ENCODE measurements around the gene DHRS9. TPM values are rescaled to one million over a fixed set of nuclear protein-coding genes. Genes with fewer than 3 reads are reported as not detected.
"Not testable (repeated sequence)": the region's sequence is repeated elsewhere in the genome, so short reads cannot be mapped to it uniquely, and the experiment has no call there.

DHRS9 gene
- total RNA-seq, 1 donor from 2014 or later = not detected

- no peak for DNase-seq (ENCODE audit: low read depth)
- peaks cover 2% of the 10 kb centered on the region for H3K27me3 ChIP-seq (ENCODE audit: control insufficient read depth, insufficient read depth, low read length)
- no peak for TF ChIP-seq CTCF (IDR thresholded peaks at IDR 0.05; ENCODE audit: insufficient read depth, low read length, poor library complexity, severe bottlenecking)
- no peaks in the 10 kb centered on the region for H3K36me3 ChIP-seq (ENCODE audit: control insufficient read depth, insufficient read depth, low read length)
- no peak overlapping the region for H3K4me3 ChIP-seq (ENCODE audit: low read depth, low read length)
Observed at GRCh38 chr2:169119123-169119760, 49.9 kb downstream of the DHRS9 start.

GRCh38 chr2:169119851-169120250, 50.5 kb downstream of the DHRS9 start:
- no peak for TF ChIP-seq CTCF (IDR thresholded peaks at IDR 0.05; ENCODE audit: insufficient read depth, low read length, poor library complexity, severe bottlenecking)
- Histone ChIP-seq H3K36me3 (ENCODE audit: control insufficient read depth, insufficient read depth, low read length) (no peaks in the 10 kb centered on the region), H3K27me3 (ENCODE audit: control insufficient read depth, insufficient read depth, low read length) (peaks cover 2% of the 10 kb centered on the region), H3K4me3 (ENCODE audit: low read depth, low read length) (no peak overlapping the region)
- DNase-seq (ENCODE audit: low read depth) = no peak

- no peaks in the 10 kb centered on the region for H3K27me3 ChIP-seq (ENCODE audit: control insufficient read depth, insufficient read depth, low read length)
- no peak for TF ChIP-seq CTCF (IDR thresholded peaks at IDR 0.05; ENCODE audit: insufficient read depth, low read length, poor library complexity, severe bottlenecking)
- DNase-seq (ENCODE audit: low read depth) = no peak
- no peak overlapping the region for H3K4me3 ChIP-seq (ENCODE audit: low read depth, low read length)
- no peaks in the 10 kb centered on the region for H3K36me3 ChIP-seq (ENCODE audit: control insufficient read depth, insufficient read depth, low read length)
Observed at GRCh38 chr2:169129703-169130243, 60.4 kb downstream of the DHRS9 start.

GRCh38 chr2:169131587-169132512, 62.5 kb downstream of the DHRS9 start:
- H3K27me3 ChIP-seq (ENCODE audit: control insufficient read depth, insufficient read depth, low read length) = no peaks in the 10 kb centered on the region
- no peak overlapping the region for H3K4me3 ChIP-seq (ENCODE audit: low read depth, low read length)
- no peak for DNase-seq (ENCODE audit: low read depth)
- no peaks in the 10 kb centered on the region for H3K36me3 ChIP-seq (ENCODE audit: control insufficient read depth, insufficient read depth, low read length)
- TF ChIP-seq CTCF (IDR thresholded peaks at IDR 0.05; ENCODE audit: insufficient read depth, low read length, poor library complexity, severe bottlenecking) = peak; percentile 71

- not testable (repeated sequence) for DNase-seq (ENCODE audit: low read depth); H3K27me3 ChIP-seq (ENCODE audit: control insufficient read depth, insufficient read depth, low read length); H3K36me3 ChIP-seq (ENCODE audit: control insufficient read depth, insufficient read depth, low read length); H3K4me3 ChIP-seq (ENCODE audit: low read depth, low read length)
Observed at GRCh38 chr2:169134272-169134671, 64.9 kb downstream of the DHRS9 start.

- not testable (repeated sequence) for H3K36me3 ChIP-seq (ENCODE audit: control insufficient read depth, insufficient read depth, low read length); H3K4me3 ChIP-seq (ENCODE audit: low read depth, low read length); H3K27me3 ChIP-seq (ENCODE audit: control insufficient read depth, insufficient read depth, low read length); DNase-seq (ENCODE audit: low read depth)
Observed at GRCh38 chr2:169136428-169136827, 67.1 kb downstream of the DHRS9 start.

Data from kidney epithelial cell (primary cell).